ENCODE results near the gene U2AF2.

- TF ChIP-seq EZH2 (IDR thresholded peaks at IDR 0.05; ENCODE audit: borderline replicate concordance) (no peak), CTCF (IDR thresholded peaks at IDR 0.05; ENCODE audit: poor library complexity) (no peak)
Observed at GRCh38 chr19:55623561-55623960, 31.3 kb upstream of the U2AF2 start.

Data from hepatocyte (in vitro differentiated cells).